NT2/D1 (cell line): ENCODE data around the gene CELSR1.
A peak's percentile ranks its signal among the peaks of the same experiment; 100 is the strongest.

ENCODE experiments used
- DNase-seq: peaks from one replicate; pipeline ENCODE4 v3.0.0-alpha.2; 2011; ENCODE audit warnings: low read depth, low spot score
- H3K27me3 ChIP-seq: 2 replicates; pipeline ENCODE4 v1.6.0; 2011; ENCODE audit warnings: mild to moderate bottlenecking; ENCODE audit not compliant: insufficient read length, insufficient read depth
- H3K36me3 ChIP-seq: 2 replicates; pipeline ENCODE4 v1.6.1; 2011; ENCODE audit warnings: mild to moderate bottlenecking, low read length, mixed read lengths; ENCODE audit not compliant: insufficient read depth, insufficient read length
- H3K4me1 ChIP-seq: 2 replicates; pipeline ENCODE4 v1.5.1; 2011; ENCODE audit not compliant: insufficient read depth, insufficient read length
- H3K4me3 ChIP-seq: 2 replicates; pipeline ENCODE4 v1.5.1; 2011; ENCODE audit warnings: low read depth; ENCODE audit not compliant: insufficient read length
- H3K9ac ChIP-seq: 2 replicates; pipeline ENCODE4 v1.6.0; 2011; ENCODE audit warnings: low read depth; ENCODE audit not compliant: insufficient read length
- H3K9me3 ChIP-seq: 2 replicates; pipeline ENCODE4 v1.5.1; 2011; ENCODE audit warnings: mild to moderate bottlenecking, low read length; ENCODE audit not compliant: insufficient read depth
- SUZ12 ChIP-seq: IDR thresholded peaks from 2 replicates; pipeline ENCODE4 v1.6.1; 2011; ENCODE audit not compliant: insufficient read length, insufficient read depth; ENCODE audit errors: extremely low read depth
- YY1 ChIP-seq: IDR thresholded peaks from 2 replicates; pipeline ENCODE4 v1.6.1; 2011; ENCODE audit not compliant: insufficient read length, insufficient read depth
- ZNF274 ChIP-seq: IDR thresholded peaks from 2 replicates; pipeline ENCODE4 v1.6.1; 2011; ENCODE audit warnings: mild to moderate bottlenecking, low read depth, low read length

Gene CELSR1

GRCh38 chr22:46564084-46564714 lies 26.8 kb upstream of the CELSR1 start:
- DNase-seq = no peak
- H3K4me3 ChIP-seq = no peak overlapping the region
- peak overlapping the region; percentile 56 for H3K9ac ChIP-seq

GRCh38 chr22:46563381-46564083 lies 26.1 kb upstream of the CELSR1 start:
- Histone ChIP-seq H3K4me3 (peak overlapping the region; percentile 26), H3K9me3 (no peaks in the 10 kb centered on the region), H3K9ac (peak overlapping the region; percentile 56), H3K4me1 (peaks cover 4% of the 10 kb centered on the region), H3K36me3 (no peaks in the 10 kb centered on the region), H3K27me3 (no peaks in the 10 kb centered on the region)
- no peak for TF ChIP-seq ZNF274
- no peak for TF ChIP-seq YY1
- TF ChIP-seq SUZ12 = no peak
- DNase-seq = no peak

More at GRCh38 chr22:46564084-46564714, 26.8 kb upstream of the CELSR1 start:
- H3K36me3 ChIP-seq = no peaks in the 10 kb centered on the region
- no peaks in the 10 kb centered on the region for H3K27me3 ChIP-seq
- no peak for TF ChIP-seq SUZ12
- no peak for TF ChIP-seq YY1
- TF ChIP-seq ZNF274 = no peak
- no peaks in the 10 kb centered on the region for H3K9me3 ChIP-seq
- peaks cover 4% of the 10 kb centered on the region for H3K4me1 ChIP-seq

GRCh38 chr22:46561435-46561905 lies 24.1 kb upstream of the CELSR1 start:
- Histone ChIP-seq H3K36me3 (no peaks in the 10 kb centered on the region), H3K4me1 (peaks cover 4% of the 10 kb centered on the region), H3K4me3 (peak overlapping the region; percentile 67), H3K9me3 (peaks cover 5% of the 10 kb centered on the region; the same call in 1 of the 2 replicates), H3K9ac (peak overlapping the region; percentile 79), H3K27me3 (no peaks in the 10 kb centered on the region)
- no peak for TF ChIP-seq ZNF274
- no peak for TF ChIP-seq SUZ12
- peak; percentile 90 for TF ChIP-seq YY1
- peak; percentile 75 for DNase-seq

- peaks cover 4% of the 10 kb centered on the region for H3K4me1 ChIP-seq
- peak overlapping the region; percentile 67 for H3K4me3 ChIP-seq
- no peak overlapping the region for H3K9ac ChIP-seq
- TF ChIP-seq SUZ12 (no peak), YY1 (no peak), ZNF274 (no peak)
- no peak for DNase-seq
- H3K27me3 ChIP-seq = no peaks in the 10 kb centered on the region
- peaks cover 5% of the 10 kb centered on the region; the same call in 1 of the 2 replicates for H3K9me3 ChIP-seq
- H3K36me3 ChIP-seq = no peaks in the 10 kb centered on the region
These were observed 23.4 kb upstream of the CELSR1 start for GRCh38 chr22:46560696-46561295.

GRCh38 chr22:46557736-46558480 lies 20.5 kb upstream of the CELSR1 start:
- DNase-seq = no peak
- no peak overlapping the region for H3K4me3 ChIP-seq
- TF ChIP-seq YY1 (no peak), ZNF274 (no peak), SUZ12 (no peak)

GRCh38 chr22:46556775-46557174 lies 19.4 kb upstream of the CELSR1 start:
- Histone ChIP-seq H3K4me3 (no peak overlapping the region), H3K36me3 (no peaks in the 10 kb centered on the region), H3K9ac (no peak overlapping the region), H3K9me3 (peaks cover 17% of the 10 kb centered on the region; the same call in 1 of the 2 replicates), H3K4me1 (no peaks in the 10 kb centered on the region), H3K27me3 (no peaks in the 10 kb centered on the region)
- TF ChIP-seq SUZ12 (no peak), YY1 (no peak), ZNF274 (no peak)
- no peak for DNase-seq

More at GRCh38 chr22:46557736-46558480, 20.5 kb upstream of the CELSR1 start:
- peaks cover 12% of the 10 kb centered on the region; the same call in 1 of the 2 replicates for H3K9me3 ChIP-seq
- no peaks in the 10 kb centered on the region for H3K36me3 ChIP-seq
- no peaks in the 10 kb centered on the region for H3K4me1 ChIP-seq
- H3K9ac ChIP-seq = no peak overlapping the region
- H3K27me3 ChIP-seq = no peaks in the 10 kb centered on the region

- no peak for TF ChIP-seq SUZ12
- no peak for TF ChIP-seq YY1
- no peak for TF ChIP-seq ZNF274
- Histone ChIP-seq H3K4me1 (no peaks in the 10 kb centered on the region), H3K9me3 (peaks cover 17% of the 10 kb centered on the region; the same call in 1 of the 2 replicates), H3K9ac (no peak overlapping the region), H3K4me3 (no peak overlapping the region), H3K27me3 (no peaks in the 10 kb centered on the region), H3K36me3 (no peaks in the 10 kb centered on the region)
- no peak for DNase-seq
These were observed 15.8 kb upstream of the CELSR1 start for GRCh38 chr22:46553189-46553588.
